GM11168 (cell line): ENCODE data around the gene RELB.

Source experiments
- in situ Hi-C: fragments of 300-500 bp; cut with MboI; formaldehyde crosslinking; loops from one replicate; pipeline ENCODE4 v1.12.0; 2022; ENCODE audit warnings: low sequenced_read_pairs; ENCODE audit not compliant: unreplicated experiment

The RELB gene

GRCh38 chr19:45056831-45057230 lies 55.6 kb downstream of the RELB start:
- in situ Hi-C loops = no loop called here

GRCh38 chr19:45057444-45057843 lies 56.2 kb downstream of the RELB start:
- in situ Hi-C loops = no loop called here

- in situ Hi-C loops = no loop called here
Measured at GRCh38 chr19:45058622-45059159, 57.4 kb downstream of the RELB start.

GRCh38 chr19:45059258-45059965 lies 58.1 kb downstream of the RELB start:
- in situ Hi-C loops = no loop called here

- in situ Hi-C loops = no loop called here
Measured at GRCh38 chr19:45061965-45062364, 60.7 kb downstream of the RELB start.

GRCh38 chr19:45063851-45064801 lies 62.9 kb downstream of the RELB start:
- in situ Hi-C loops = no loop called here

GRCh38 chr19:45066921-45067661 lies 65.8 kb downstream of the RELB start:
- in situ Hi-C loops = no loop called here

- in situ Hi-C loops = no loop called here
Measured at GRCh38 chr19:45068041-45068440, 66.8 kb downstream of the RELB start.

GRCh38 chr19:45069056-45069455 lies 67.8 kb downstream of the RELB start:
- in situ Hi-C loops = no loop called here

GRCh38 chr19:45070214-45070613 lies 69.0 kb downstream of the RELB start:
- in situ Hi-C loops = no loop called here

GRCh38 chr19:45070861-45071544 lies 69.7 kb downstream of the RELB start:
- in situ Hi-C loops = no loop called here

GRCh38 chr19:45071545-45071938 lies 70.3 kb downstream of the RELB start:
- in situ Hi-C loops = no loop called here

GRCh38 chr19:45071969-45072790 lies 70.9 kb downstream of the RELB start:
- in situ Hi-C loops = no loop called here

- in situ Hi-C loops = no loop called here
Measured at GRCh38 chr19:45074744-45075300, 73.6 kb downstream of the RELB start.

- in situ Hi-C loops = no loop called here
Measured at GRCh38 chr19:45075301-45076028, 74.2 kb downstream of the RELB start.

- in situ Hi-C loops = no loop called here
Measured at GRCh38 chr19:45076029-45076850, 75.0 kb downstream of the RELB start, which contains the start of gene ZNF296. Gene ZNF296, minus strand, starts transcription at chr19:45076478. Its CDS starts 105 bp downstream, at chr19:45076373.
